HEK293T (cell line): ENCODE results near the gene DCTPP1.

Source experiments
- ARNT ChIP-seq: fragments of 450-650 bp; IDR thresholded peaks from 2 replicates; pipeline ENCODE4 v1.6.1; 2017; ENCODE audit warnings: mild to moderate bottlenecking
- BHLHE40 ChIP-seq: fragments of 450-650 bp; IDR thresholded peaks from 2 replicates; pipeline ENCODE4 v1.6.1; 2016; ENCODE audit warnings: mild to moderate bottlenecking, moderate library complexity, borderline replicate concordance
- FOXA1 ChIP-seq: fragments of 450-650 bp; IDR thresholded peaks from 2 replicates; pipeline ENCODE4 v1.6.1; 2016; ENCODE audit warnings: mild to moderate bottlenecking
- FOXM1 ChIP-seq: fragments of 450-650 bp; IDR thresholded peaks from 2 replicates; pipeline ENCODE4 v1.6.1; 2017; ENCODE audit warnings: mild to moderate bottlenecking, borderline replicate concordance
- PKNOX1 ChIP-seq: fragments of 450-650 bp; IDR thresholded peaks from 2 replicates; pipeline ENCODE4 v1.6.1; 2016
- SP1 ChIP-seq: fragments of 450-650 bp; IDR thresholded peaks from 2 replicates; pipeline ENCODE4 v1.6.1; 2017
- SUZ12 ChIP-seq: fragments of 450-650 bp; IDR thresholded peaks from 2 replicates; pipeline ENCODE4 v1.6.1; 2016; ENCODE audit warnings: mild to moderate bottlenecking
- TARDBP ChIP-seq: fragments of 450-650 bp; IDR thresholded peaks from 2 replicates; pipeline ENCODE4 v1.6.1; 2016
- ZNF384 ChIP-seq: fragments of 450-650 bp; IDR thresholded peaks from 2 replicates; pipeline ENCODE4 v1.6.1; 2016

DNA sequence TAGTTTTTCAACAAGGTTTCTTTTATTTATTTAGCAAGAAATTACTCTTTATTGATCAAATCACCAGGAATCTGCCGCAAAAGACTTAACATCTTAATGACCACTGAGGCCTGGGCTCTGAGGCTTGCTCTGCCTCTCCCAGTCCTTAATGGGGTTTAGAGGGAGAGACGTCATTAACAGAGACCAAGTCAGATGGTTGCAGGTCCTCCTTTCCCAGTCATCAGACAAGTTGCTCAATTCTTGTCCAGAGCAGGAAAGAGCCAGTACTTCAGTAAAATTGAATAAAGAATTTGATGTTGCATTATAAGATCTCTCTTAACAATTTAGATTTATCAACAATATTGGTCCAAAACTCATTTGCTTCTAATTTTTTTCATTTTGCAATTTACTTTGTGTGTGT is 13.8 kb upstream of the DCTPP1 start:
- no peak for TF ChIP-seq ZNF384
- no peak for TF ChIP-seq FOXM1
- TF ChIP-seq FOXA1, result no peak
- TF ChIP-seq SP1, result no peak
- TF ChIP-seq PKNOX1, result no peak
- no peak for TF ChIP-seq ARNT
- TF ChIP-seq BHLHE40, result no peak
- no peak for TF ChIP-seq SUZ12
- no peak for TF ChIP-seq TARDBP
